GM18505 (cell line): ENCODE data around the gene EXOC4.

Source experiments
- ATAC-seq: cut with Tn5 transposase; IDR thresholded peaks from one replicate; pipeline ENCODE4 v1.9.1; 2021; ENCODE audit not compliant: unreplicated experiment
- POLR2A ChIP-seq: IDR thresholded peaks from 4 replicates; pipeline ENCODE4 v1.6.1; 2011; ENCODE audit warnings: borderline replicate concordance; ENCODE audit not compliant: insufficient read depth, insufficient read length; ENCODE audit errors: extremely low read depth

EXOC4 gene

GRCh38 chr7:133645884-133646391, 393.1 kb downstream of the EXOC4 start:
- ATAC-seq = no peak
- TF ChIP-seq POLR2A = no peak

- TF ChIP-seq POLR2A = no peak
- ATAC-seq = no peak
These were observed 393.8 kb downstream of the EXOC4 start for GRCh38 chr7:133646472-133647315.

DNA sequence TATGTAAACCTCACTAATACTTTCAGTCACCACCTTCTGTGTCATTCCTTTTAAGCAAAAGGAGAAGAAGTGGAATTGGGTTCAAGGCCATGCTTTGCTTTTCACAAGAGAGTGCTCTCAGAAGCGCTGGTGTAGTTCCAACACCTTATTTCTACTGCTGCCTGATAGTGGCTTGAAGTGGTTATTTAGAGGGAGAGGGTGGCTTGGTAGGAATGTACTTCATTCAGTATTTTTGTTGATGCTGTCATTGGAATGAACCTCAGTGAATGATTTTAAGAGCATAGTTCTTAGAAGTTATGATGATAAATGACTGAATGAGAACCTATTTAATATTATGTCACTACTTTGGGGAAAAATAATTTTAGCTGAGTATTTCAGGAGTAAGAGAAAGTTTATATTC, 396.7 kb downstream of the EXOC4 start:
- no peak for TF ChIP-seq POLR2A
- ATAC-seq = no peak

GRCh38 chr7:133650069-133650468, 397.2 kb downstream of the EXOC4 start:
- ATAC-seq = no peak
- no peak for TF ChIP-seq POLR2A

DNA sequence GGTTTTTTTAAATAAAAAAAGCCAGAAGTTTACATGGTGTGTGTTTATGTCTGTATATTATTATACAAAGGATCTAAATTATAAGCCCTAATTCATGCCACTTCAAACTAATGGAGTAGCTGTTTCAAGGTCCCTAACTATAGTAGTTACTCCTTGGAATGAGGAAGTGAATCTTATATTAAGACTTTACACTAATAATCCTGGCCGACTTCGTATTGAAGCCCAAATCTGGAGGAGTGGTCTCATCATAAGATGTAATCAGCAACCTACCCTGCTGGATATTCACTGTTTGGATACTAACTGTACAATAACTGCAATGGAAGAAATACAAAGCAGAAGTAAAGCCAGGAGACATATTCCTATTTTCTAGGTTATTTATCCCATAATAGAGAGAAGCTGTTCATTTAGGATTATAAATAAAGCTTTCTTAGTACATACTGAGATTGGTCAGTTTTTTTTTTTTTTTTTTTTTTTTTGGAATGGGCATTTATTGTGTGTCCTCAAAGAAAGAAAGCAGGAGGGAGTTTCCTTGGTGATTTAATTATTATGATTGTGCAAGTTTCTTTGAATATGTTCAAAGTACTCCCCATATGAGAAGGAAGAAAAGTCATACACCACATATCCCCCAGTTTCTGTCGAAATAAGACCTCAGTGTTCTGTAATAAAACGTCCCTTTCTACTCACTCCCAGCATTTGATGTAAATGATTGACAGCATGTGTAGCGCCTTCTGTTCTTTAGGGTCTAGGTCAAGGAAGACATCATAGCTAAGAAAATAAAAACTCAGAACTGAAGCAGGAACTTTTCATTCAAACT, 397.8 kb downstream of the EXOC4 start:
- no peak for ATAC-seq
- no peak for TF ChIP-seq POLR2A

- TF ChIP-seq POLR2A = no peak
- no peak for ATAC-seq
These were observed 399.7 kb downstream of the EXOC4 start for GRCh38 chr7:133652547-133652946.

- TF ChIP-seq POLR2A = no peak
These were observed 401.7 kb downstream of the EXOC4 start for GRCh38 chr7:133654547-133654946.

GRCh38 chr7:133662276-133662675, 409.4 kb downstream of the EXOC4 start:
- no peak for ATAC-seq
- no peak for TF ChIP-seq POLR2A

More at GRCh38 chr7:133654547-133654946, 401.7 kb downstream of the EXOC4 start:
- ATAC-seq = no peak

DNA sequence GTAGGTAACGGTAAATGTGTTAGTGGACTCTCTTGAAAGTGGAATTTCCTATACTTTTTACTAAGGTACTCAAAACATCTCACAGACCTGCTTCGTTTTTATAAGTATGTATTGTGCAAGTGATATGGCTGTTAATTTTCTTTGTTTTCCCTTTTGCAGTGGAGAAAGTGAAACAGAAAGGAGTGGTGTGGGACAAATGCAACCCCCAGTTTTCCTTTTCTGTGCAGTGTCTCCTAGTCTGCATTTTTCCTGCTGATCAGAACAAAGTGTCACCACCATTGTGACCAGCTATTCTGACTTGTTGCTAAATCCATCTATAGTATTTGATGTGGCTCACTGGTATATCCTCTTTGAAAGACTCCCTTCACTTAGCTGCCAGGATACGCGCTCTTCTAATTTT, 410.0 kb downstream of the EXOC4 start:
- TF ChIP-seq POLR2A = no peak
- ATAC-seq = no peak

GRCh38 chr7:133664528-133664927, 411.6 kb downstream of the EXOC4 start:
- no peak for ATAC-seq
- TF ChIP-seq POLR2A = no peak

GRCh38 chr7:133668296-133669060, 415.6 kb downstream of the EXOC4 start:
- ATAC-seq = no peak
- TF ChIP-seq POLR2A = no peak

- TF ChIP-seq POLR2A = no peak
- no peak for ATAC-seq
These were observed 416.2 kb downstream of the EXOC4 start for GRCh38 chr7:133669061-133669455.

DNA sequence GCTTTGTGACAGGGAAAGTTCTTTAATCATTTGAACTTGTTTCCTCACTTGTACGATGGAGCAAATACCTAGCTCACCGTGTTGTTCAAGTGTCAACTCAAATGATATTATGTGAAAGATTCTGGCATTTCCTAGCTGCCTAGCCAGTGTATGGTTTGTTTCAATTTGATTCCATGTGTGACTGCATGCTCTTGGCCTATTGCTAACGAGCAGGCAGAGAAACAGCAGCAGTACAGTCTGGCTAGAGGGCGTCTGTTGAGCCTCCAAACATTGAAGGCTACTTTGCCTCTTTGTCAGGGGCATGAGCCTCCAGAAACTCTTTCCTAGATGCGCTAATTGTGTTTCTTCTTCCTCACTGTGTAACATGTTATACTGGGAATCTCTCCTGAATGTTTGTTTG, 417.4 kb downstream of the EXOC4 start:
- no peak for TF ChIP-seq POLR2A
- ATAC-seq = no peak
